ENCODE measurements around the gene MOV10L1.

MOV10L1 gene

DNA sequence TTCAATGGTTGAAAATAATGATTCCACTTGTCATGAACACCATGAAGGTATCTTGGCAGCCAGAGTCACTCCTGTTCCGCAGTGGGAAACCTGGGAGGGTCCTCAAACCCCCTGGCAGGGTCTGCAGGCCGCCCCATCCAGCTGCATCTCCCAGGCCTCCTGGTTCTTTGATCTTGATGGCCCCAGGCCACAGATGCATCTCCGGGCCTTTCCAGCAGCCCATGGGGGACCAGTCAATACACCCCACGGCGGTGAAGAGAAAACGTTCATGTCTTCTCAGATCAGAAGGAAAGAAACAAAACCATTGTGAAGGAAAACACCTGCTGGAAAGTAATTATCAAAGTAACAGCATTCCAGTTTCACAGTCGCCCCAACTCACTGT, 29.9 kb upstream of the MOV10L1 start:
- FAIRE-seq, result no peak

DNA sequence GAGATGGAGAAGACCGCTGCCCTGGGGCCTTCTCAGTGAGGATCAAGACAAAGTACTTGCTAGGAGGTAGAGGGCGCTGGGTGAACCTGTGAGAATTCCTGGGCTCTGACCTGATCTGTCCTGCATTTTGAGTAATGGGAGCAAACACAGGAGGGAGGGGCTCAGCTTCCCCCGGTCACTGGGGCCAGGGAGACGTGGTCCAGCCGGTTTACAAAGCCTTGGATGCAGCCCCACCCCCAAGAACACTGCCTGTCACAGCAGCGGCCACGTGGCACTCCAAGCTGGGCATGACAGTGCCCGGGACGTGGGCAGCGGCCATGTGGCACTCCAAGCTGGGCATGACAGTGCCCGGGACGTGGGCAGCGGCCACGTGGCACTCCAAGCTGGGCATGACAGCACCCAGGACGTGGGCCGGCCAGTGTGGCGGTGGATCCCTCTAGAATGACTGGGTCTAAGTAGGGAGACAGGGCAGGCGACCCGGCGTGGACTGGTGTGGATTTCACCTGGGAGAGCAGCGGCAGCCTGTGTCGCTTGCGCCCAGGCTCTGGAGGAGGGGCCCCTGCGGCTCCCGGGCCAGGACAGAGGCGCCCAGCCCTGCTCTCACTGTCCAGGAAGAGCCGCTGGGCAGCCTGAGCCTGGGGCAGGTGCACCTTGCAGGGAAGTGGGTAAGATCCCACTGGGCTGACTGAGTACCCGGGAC, 29.2 kb upstream of the MOV10L1 start:
- no peak for FAIRE-seq

DNA sequence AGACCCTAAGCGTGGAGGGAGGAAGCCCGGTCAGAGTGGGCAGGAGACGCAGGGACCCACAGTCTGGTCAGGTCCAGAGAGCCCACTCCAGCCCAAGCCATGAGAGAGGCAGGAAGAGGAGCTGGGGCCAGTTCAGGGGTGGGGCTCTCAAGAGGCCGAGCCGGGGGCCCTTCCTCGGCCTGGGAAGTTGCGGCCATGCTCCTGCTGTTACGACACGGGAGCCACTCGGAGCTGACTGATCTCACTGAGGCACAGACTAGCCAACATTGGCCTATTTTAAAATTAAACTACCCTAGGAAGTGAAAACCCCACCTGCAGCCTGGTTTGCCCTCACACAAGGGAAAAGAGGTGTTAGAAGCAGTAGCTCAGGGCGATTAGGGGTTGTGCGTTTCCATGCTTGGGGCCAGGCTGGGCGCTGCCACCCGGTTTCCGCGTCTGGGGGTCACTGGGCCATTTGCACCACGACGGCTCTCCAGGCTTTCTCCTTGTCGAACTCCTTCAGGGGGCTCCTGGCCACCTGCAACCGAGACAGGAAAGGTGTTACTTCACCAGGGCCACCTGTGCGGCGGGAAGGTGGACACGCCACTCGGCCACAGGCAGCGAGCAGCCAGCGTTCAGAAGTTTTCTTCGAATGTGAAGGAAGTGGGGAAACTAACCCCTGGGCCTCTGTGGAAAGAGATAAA, 28.5 kb upstream of the MOV10L1 start:
- FAIRE-seq, result no peak

DNA sequence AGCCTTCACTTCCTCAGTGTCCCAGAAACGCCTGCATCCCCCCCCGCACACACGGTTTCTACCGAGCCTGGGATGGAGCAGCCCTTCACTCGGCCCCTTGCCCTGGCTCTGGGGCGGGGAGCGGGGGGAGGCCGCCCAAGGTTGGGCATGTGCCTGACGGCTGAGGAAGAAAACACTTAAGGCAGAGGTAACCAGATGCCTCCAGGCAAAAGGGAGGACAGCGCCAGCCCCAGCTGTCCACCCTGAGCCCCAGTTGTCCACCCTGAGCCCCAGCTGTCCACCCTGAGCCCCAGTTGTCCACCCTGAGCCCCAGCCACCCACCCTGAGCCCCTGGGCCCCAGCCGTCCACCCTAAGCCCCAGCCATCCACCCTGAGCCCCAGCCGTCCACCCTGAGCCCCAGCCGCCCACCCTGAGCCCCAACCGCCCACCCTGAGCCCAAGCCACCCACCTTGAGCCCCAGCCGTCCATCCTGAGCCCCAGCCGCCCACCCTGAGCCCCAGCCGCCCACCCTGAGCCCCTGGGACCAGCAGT, 27.9 kb upstream of the MOV10L1 start:
- FAIRE-seq, result no peak

DNA sequence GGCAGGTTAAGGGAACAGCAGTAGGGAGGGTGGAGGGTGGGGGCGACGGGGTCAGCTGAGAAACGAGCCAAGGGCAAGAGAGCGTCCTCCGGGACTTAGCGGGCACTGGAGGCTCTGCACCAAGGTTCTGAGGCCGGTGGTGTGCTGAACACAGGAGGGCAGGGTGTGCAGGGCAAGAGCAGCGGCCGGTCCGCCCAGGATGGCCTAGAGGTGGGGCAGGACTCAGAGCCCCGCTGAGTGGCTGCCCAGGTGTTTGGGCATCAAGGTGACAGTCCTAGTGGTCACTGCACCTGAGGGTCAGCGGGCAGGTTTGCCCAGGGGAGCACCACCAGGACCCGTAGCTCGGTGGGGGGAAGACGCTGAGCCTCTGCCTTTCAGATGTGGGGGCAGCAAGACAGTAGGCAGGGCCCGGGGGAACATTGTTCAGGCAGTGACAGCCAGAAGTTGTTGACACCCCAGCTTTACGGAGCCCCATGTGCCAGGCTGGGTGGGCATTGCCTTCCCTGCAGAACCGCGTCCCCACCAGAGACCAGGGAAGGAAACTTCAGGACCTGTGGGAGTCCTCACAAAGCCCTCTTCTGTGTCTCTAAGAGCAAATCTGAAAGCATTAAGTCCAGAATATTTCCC, 27.2 kb upstream of the MOV10L1 start:
- FAIRE-seq, result no peak

DNA sequence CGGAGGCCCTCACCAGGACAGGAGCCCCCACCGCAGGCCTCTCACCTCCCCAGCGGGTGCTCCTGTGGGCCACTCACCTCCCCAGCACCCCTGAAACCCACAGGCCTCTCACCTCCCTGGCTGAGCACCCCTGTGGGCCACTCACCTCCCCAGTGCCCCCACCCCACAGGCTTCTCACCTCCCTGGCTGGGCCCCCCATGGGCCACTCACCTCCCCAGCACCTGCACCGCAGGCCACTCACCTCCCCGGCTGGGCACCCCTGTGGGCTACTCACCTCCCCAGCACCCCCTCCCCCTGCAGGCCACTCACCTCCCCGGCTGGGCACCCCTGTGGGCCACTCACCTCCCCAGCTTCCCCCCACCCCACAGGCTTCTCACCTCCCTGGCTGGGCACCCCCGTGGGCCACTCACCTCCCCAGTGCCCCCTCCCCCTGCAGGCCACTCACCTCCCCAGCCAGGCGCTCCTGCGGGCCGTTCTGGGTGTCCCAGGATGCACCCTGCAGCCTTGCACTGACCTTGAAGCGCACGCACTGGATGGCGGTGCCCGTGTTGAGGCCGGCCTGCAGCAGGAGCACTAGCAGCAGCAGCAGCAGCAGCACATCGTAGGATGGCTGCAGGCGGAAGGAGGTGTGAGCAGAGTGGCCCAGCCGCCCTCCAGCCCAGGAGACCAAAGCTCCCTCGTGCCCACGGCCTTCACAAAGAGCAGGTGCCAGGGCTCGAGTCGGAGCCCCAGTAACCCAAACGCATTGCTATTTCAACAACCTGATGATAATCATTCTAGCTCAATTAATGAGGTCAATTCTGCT, 26.0 kb upstream of the MOV10L1 start:
- no peak for FAIRE-seq

DNA sequence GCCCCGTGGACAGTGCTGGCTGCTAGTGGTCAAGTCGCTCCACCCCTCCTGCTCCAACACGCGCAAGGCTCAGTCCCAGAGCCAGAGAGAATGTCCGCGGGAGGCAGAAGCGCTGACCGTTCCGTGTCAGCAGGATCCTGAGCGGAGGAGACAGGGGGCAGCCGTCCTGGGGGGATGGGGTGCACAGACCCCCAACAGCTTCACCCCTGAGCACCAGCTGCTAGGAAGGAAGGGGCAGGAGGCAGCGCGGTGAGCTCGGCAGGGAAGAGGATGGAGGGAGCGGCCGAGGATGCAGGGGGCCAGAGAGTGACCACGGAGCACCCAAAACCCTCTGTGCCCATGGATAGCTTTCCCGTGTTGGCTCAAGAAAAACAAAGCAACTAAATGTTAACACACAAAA, 25.4 kb upstream of the MOV10L1 start:
- FAIRE-seq, result no peak

DNA sequence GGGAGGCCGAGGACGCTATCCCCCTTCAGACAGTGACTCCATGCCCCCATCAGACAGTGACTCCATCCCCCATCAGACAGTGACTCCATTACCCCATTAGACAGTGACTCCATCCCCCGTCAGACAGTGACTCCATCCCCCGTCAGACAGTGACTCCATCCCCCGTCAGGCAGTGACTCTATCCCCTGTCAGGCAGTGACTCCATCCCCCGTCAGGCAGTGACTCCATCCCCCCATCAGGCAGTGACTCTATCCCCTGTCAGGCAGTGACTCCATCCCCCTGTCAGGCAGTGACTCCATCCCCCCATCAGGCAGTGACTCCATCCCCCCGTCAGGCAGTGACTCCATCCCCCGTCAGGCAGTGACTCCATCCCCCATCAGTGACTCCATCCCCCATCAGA, 22.6 kb upstream of the MOV10L1 start:
- no peak for FAIRE-seq

DNA sequence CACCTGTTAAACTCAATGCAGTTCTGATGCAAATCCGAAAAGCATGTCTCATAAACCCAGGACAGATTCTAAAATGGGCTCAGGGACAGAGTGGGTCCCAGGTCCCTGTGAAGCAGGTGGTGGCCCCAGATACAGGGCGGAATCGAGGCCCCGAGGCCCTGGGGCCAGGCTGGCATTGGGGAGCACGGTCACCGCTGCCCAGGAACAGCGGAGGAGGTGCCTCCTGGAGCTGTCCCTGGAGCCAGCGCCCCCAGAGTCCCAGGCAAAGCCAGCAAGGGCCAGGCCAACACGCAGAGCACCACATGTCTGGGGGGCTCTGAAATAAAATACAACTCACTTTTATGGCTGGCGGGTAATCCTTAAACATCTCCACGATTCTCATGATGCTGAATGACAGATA, 21.7 kb upstream of the MOV10L1 start:
- no peak for FAIRE-seq

DNA sequence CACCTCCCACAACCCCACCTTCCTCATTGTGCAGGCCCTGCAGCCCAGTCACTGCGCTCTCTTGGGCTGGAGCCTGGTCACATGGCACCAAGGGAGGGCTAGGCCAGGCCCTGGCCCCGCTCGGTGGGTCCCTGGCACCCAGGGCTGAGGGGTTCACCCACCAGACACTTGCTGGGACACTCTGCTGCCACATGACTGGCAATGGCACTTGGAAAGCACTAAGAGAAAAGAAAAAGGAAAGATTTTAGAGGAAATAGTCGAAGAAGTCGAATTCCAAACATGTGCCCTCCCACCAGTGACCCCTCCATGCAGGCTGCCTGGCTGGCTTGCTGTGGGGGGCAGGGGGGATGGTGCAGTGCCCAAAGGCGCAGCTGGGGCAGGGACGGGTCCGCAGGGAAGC, 19.4 kb upstream of the MOV10L1 start:
- FAIRE-seq, result no peak

DNA sequence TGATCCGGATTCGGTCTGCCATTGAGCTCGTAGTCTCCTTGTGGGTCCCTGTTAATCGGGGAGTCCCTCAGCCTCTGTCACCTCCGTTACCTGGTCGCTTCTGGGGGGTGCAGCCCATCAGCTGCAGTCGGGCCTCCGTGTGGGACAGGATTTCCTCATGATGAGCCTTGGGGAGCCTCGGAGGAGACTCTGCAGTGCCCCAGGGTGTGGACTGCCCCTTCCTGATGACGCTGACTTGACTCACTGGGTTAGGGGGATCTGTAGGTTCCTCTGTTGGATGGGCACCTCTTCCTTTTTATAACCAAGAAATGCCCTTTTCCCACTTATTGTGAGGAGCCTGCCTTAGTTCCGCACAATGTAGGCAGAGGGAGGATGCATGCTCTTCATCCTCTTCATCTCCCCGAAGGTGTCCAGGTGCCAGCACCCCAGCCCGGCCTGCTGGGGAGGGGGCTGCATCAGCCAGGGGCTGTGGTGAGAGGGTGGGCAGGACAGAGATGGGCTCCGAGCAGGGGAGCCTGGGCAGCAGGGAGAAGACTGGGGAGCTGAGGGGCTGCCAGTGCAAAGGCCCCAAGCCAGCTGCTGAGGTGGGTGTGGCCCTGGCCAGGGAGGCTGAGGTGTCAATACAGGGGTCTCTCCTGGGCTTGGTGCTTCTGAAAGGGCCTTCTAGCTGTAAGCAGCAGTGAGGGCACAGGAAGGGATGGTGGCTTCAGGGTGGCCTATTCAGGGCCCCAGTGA, 18.2 kb upstream of the MOV10L1 start:
- FAIRE-seq, result no peak

DNA sequence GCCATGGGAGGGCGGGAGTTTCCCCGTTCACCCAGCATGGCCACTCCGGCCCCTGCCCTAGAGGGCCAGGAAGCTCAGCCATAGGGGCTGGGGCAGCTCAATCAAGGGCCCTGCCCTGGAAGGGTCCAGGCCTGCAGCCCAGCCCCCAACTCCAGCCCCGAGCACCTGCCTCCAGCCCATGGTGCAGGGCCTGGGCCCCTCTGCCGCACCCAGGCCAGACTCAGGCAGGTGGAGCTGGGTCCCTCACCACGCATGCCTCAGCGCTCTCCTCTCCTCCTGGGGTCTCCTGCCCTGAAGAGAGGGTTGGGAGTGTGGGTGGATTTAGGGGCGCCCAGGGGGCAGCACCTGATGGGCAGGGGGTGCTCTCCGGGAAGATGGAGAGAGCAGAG, 17.6 kb upstream of the MOV10L1 start:
- FAIRE-seq, result no peak

DNA sequence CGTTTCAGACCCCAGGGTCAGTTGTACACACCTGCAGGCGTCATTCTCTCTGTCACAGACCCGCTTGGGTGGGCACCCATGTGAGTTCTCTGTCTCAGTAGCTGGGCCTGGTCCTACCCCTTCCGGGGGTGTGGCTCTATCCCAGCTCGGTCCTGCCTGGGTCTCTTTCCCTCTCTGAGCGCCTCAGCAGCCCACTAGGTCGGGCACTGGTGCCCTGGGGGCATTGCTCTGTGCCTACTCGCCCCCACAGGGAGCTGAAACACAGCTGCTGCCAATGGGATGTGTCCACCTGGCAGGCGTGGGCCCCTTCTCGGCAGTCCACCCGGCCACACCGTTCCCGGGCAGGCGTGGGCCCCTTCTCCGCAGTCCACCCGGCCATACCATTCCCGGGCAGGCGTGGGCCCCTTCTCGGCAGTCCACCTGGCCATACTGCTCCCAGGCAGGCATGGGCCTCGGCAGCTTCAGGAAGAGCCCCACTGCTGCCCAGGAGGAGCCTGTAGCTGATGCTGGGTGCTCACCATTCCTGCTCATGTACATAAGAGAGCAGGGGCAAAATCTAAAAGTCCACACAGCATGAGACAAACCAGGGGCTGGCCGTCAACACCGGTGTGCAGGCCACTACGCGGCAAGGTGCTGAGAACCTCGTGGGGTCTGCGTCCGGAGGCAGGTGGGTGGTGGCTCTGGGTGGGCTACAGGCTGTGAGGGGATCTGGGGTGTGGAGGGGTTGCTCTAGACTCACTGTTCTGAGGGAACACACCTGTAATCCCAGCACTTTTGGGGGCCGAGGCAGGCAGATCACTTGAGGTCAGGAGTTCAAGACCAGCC, 16.9 kb upstream of the MOV10L1 start:
- no peak for FAIRE-seq

DNA sequence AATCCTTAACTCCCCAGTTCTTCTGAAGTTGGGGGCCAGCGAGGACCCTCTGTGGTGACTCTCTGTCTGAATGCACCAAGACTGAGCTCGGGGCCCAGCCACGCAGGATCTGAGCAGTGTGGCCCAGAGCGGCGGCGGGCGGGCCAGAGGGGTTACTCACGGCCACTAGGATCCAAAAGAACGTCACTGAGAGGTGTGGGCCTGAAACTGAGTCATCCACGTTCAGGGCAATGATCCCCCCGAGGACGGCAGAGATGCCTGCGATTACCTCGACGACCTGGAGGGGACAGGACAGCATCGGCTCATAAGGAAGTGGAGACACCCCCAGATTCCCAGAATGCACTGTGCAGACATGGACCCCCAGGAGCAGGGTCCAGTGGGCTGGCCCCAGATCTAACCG, 15.8 kb upstream of the MOV10L1 start:
- FAIRE-seq, result no peak

DNA sequence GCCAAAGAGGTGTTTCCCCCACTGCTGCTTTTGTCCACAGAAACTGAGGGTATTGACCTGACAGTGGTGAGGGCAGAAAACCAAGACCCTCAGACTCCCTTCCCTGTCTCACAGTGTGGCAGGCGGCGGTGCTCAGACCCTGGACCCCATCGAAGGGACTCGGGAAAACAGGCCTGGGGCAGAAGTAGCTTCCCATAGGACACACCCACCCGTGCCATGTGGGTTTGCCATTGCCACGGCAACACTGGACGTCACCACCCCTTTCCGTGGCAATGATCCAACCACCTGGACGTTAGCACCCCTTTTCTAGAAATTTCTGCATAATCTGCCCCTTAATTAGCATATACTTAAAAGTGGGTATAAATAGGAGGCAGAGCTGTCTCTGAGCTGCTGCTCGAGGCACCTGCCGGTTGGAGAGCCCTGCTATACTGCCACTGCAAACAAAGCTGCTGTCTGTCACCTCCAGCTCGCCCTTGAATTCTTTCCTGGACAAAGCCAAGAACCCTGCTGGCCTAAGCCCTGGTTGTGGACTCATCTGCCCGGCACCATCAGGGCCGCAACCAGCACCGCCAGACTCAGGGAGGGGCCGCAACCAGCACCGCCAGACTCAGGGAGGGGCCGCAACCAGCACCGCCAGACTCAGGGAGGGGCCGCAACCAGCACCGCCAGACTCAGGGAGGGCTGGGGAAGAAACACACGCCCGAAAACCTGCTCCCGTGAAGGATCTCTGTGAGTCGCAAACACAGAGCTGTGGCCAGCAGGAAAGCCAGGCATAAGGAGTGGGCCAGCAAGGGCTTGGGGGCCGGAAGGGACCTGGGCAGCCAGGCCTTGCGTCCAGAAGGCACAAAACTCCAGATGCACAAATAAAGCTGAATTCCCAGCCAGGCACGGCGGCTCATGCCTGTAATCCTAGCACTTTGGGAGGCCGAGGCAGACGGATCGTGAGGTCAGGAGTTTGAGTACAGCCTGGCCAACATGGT, 15.0 kb upstream of the MOV10L1 start:
- FAIRE-seq, result no peak

DNA sequence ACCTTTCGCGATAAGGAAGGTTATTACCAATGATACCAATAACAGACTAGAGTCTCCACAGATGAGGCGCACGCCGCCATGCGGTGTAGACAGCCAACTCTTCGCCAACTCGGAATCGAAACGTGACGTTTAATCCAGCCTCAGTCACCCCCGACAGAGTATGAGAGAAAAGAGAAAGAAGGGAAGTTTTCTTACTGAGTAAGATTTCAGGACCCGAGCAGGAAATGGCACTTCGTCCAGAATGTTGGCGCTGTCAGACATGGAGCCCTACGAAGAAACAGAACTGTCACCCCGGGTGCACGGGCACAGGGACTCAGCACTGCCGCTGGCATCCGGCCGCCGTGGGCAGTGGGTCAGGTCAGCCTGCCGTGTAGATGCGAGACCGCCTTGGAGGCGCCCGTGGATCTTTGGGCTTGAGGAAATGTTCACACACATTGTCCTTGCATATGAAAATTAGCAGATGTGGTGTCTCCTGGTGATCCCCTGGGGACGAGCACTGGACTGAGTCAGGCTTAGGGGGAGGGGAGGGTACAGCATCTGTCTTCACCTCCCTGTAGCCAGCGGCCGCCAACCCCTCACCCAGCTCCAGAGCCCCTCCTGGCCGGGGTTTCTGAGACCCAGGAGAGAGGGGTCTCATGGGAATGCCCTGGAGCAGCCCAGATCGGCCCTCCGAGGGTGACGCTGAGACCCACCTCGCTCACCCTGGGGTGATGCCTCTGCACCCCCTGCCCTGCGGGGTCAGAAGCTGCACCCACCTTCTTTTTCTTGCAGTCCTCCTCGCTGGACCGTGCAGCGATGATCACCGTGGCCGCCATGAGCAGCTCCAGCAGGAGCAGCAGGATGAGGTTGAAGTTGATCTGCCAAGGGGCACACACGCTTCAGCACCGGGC, 12.9 kb upstream of the MOV10L1 start:
- no peak for FAIRE-seq

DNA sequence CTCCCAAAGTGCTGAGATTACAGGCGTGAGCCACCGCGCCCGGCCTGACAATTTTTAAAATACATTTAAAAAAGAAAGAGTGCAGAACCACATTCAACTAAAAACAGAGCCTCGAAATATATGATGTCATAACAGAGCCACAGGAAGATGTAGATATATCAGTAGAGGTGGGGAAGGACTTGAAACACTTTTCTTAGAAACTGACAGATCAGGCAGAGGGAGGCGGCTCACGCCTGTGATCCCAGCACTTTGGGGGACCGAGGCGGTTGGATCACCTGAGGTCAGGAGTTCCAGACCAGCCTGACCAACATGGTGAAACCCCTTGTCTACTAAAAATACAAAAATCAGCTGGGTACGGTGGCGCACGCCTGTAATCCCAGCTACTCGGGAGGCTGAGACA, 11.6 kb upstream of the MOV10L1 start:
- no peak for FAIRE-seq

DNA sequence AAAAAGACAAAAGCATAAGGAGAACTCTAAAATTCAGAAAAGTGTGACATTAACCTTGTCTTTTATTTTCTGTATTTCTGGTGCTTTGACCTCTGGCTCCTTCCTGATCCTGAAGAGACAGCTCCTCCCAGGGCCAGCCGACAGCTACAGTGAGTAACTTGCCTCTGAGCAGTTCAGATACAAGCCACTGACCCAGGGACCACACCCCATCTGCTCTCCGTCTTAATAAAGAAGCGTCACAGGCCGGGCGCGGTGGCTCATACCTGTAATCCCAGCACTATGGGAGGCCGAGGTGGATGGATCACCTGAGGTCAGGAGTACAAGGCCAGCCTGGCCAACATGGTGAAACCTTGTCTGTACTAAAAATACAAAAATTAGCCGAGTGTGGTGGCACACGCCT, 11.0 kb upstream of the MOV10L1 start:
- FAIRE-seq, result no peak

DNA sequence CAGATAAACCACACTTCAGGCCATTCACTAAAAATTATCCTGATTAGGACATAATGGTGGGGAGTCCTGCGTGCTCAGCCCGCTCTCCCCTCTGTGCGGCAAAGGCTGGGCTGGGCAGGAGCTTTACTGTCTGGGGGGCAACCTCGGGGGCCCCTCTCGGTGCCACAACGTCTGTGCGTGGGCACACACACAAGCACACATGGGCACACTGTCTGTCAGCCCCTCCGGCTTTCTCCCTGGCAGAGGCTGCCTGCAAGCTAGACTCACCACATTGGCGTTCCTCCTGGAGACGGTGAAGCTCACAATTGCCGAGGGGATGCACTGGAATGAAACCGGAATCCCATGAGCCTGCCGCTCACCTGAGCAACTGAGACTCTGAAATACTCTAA, 9.7 kb upstream of the MOV10L1 start:
- FAIRE-seq, result no peak

All from islet of Langerhans (tissue), 1 donor.